Measurements from ENCODE around the gene ELN.
A peak's percentile ranks its signal among the peaks of the same experiment; 100 is the strongest.
"Not testable (repeated sequence)": the region's sequence is repeated elsewhere in the genome, so short reads cannot be mapped to it uniquely, and the experiment has no call there.

Gene ELN

GRCh38 chr7:73999664-74000435 lies 28.1 kb upstream of the ELN start:
- no peak for DNase-seq
- intact Hi-C loops (cut with DNase I) = no loop called here

DNA sequence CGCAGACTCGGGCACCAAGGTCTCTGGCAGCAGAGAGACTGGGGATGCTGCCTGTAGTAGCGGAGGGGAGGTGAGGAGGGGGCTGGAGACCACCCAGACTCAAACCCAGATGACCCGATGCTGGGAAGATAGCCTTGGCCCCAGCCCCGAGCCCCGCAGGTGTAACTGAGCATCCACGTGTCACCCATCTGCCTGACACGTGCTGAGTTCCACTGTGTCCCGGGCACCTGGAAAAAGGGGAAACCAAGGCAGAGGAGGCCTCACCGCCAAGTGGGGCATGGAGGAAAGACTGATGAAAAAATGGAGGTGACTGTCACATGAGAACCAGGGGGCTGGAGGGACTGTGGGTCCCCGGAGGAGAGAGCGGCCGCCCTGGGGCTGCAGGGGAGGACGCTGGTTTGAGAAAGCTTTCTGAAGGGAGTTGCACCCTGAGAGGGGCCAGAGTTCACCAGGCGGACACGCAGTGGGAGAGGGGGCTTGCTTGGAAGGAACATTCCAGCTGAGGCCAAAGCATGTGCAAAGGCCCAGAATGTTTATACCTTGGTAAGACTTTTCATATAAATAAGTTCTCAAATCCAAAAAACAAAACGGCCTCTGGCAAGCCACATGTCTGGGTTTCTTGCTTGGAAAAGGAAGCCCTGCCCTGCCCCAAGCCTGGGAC lies 27.4 kb upstream of the ELN start:
- DNase-seq = no peak

DNA sequence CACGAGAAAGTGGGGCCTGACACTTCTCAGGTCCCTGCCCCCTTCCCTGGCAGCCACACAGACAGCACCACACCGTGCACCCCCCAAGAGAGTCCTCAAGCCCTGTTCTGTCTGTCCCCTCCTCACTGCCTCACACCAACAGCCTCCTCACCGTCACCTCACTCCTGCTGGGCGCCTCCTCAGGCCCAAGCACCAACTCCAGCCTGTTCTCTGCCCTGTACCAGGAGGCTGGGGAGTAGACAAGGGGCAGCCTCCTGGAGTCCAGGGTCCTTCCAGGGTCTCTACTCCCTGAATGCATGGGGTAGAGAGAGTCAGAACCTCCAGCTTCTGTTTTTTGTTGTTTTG lies 26.9 kb upstream of the ELN start:
- intact Hi-C loops (cut with DNase I) = no loop called here
- DNase-seq = no peak

More for the DNA sequence above, 27.4 kb upstream of the ELN start:
- intact Hi-C loops (cut with DNase I) = no loop called here

GRCh38 chr7:74002474-74003017 lies 25.4 kb upstream of the ELN start:
- intact Hi-C loops (cut with DNase I) = no loop called here
- DNase-seq = no peak

- DNase-seq = peak in 4 of 42 donors; percentile 6 to 10 (median 8)
- intact Hi-C loops (cut with DNase I) = no loop called here
These were observed 24.4 kb upstream of the ELN start for GRCh38 chr7:74003621-74004020.

- intact Hi-C loops (cut with DNase I) = no loop called here
These were observed 21.9 kb upstream of the ELN start for GRCh38 chr7:74006032-74006431.

DNA sequence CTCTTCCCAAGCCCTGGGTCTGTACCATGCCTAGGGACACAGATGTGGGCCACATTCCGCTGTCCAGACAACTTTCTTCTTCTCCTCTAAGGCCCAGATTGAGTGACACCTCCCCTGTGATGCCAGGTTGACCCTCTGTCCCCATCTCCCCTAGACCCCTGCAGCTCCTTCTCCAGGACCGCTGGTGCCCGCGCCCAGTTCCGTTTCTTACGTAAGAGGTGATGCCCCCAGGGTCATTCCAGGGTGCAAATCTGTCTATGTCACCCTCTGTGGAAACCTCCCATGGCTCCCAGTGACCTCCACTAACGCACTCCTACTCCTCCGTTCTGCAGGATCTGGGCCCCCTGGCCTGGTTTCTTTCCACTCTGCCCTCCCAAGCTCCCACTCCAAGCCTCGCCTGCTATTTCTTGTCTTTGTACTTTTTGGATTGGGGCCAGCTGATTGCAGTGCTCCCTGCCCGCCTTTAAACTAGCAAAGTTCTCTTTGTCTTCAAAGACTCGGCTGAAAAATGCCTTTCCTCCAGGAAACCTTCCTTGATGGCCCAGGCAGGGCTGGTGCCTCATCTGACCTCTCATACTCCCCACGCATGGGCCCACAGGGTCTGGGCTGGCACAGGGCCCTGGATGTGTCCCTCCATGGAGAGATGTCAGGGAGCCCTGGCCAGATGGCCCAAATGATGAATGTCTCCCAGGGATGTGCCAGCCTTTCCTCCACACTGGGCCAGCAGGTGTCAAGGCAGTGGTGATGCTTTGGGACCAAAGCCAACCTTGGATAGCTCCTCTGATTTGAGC lies 21.3 kb upstream of the ELN start:
- intact Hi-C loops (cut with DNase I) = no loop called here
- DNase-seq = no peak

More at GRCh38 chr7:74006032-74006431, 21.9 kb upstream of the ELN start:
- DNase-seq = no peak

GRCh38 chr7:74007242-74007567 lies 20.8 kb upstream of the ELN start:
- no peak for DNase-seq
- intact Hi-C loops (cut with DNase I) = no loop called here

GRCh38 chr7:74008687-74009086 lies 19.3 kb upstream of the ELN start:
- intact Hi-C loops (cut with DNase I) = no loop called here

DNA sequence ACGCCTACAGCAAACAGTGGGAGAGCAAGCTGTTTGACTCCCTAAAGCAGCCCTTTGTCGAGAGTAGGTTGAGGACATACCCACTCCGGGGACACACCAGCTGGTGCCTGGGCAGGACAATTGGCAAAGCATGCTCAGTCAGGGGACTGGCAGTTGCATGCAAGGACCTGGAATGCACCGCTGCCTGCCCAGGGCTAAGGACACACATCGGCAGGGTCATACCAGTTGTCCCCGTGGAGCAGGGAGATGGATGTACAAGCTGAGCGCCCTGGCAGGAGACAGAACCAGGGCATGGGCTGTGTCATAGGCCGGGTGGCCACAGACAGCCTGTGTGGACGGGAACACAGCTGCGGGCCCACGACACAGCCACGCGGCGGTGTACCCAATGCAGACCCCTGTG lies 18.3 kb upstream of the ELN start:
- intact Hi-C loops (cut with DNase I) = no loop called here
- DNase-seq = no peak

More at GRCh38 chr7:74008687-74009086, 19.3 kb upstream of the ELN start:
- no peak for DNase-seq

DNA sequence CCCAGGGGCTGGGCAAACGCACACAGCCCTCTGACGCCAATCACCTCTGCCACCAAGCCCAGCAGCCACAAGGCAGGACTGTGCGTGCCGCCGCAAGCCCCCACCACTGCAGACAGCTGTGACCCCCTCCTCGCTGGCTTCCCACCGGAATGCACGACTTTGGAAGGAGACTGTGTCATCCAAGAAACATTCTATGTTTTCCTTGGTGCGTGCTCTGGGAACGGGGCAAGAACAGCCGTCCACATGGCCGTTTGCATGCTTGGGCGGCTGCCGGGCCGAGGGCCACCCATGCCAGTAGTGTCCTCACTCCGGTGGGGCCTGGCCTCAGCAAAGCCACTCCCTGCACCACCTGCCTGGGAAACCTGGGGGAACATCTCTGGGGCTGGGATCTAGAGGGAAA lies 17.6 kb upstream of the ELN start:
- DNase-seq = no peak
- intact Hi-C loops (cut with DNase I) = no loop called here

GRCh38 chr7:74011421-74011820 lies 16.6 kb upstream of the ELN start:
- intact Hi-C loops (cut with DNase I); DNase-seq: not testable (repeated sequence)

DNA sequence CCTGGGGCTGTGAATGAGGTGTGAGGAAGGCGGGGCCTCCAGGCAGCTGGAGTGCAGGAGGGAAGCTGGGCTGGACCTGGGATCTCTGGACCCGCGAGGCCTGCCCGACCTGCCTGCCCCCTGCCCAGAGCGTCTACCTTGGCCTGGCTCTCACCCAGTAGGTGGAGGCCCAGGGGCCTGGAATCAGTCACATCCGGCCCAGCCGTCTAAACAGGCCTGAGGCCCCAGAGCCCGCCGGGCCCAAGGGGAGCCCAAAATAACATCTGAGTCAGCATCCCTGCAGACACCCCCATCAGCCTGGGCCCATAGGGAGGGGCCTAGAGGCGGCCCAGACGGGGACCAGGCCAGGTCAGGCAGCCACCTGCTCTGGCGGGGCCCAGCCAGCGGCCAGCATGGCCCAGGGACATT lies 15.1 kb upstream of the ELN start:
- intact Hi-C loops (cut with DNase I) = no loop called here
- DNase-seq = no peak

DNA sequence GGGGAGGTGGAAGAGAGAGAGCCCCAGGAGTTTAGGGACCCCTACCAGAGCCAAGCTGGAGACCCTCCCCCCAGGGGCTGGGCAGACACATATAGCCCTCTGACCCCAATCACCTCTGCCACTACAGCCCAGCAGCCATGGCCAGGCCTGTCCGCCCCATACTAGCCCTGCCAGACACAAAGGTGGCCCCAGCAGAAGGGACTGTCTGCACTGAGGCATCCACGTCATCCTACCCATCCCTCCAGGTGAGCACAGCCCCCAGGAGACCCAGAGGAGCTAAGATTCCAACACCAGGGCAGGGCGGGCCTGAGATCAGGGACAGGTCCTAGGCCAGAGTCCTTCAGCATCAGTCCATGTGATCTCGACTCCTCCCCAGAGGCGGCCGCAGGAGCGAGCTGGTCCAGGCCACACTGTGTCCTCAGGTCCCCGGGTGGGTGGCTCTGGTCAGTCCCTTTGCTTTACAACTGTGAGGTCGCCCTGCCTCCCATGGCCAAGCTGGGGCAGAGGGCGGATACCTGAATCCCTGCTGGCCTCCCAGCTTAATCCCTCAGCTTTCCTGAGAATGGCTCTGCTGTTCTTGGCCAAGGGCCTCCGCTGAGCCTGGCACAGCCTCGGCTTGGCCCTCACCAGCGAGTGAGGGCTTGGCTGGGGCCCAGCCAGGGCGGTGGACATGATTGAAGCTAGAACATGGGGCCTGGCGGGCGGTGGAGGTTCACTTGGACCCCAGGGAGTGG lies 14.3 kb upstream of the ELN start:
- DNase-seq = peak in 33 of 42 donors; percentile 30 to 70 (median 56)
- intact Hi-C loops (cut with DNase I) = no loop called here

DNA sequence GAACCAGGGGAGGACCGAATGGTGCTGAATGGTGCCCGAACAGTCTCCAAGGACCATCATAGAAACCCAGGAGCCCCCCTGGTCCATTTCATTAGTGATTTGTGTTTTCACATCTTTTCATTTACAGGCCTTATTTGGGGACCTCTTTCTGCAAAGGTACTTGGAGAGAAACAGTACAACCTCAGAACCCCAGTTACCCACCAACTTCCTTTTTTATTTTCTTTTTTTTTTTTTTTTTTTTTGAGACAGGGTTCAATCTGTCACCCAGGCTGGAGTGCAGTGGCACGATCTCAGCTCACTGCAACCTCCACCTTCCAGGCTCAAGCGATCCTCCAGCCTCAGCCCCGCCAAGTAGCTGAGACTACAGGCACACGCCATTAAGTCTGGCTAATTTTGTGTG lies 13.0 kb upstream of the ELN start:
- no peak for DNase-seq
- intact Hi-C loops (cut with DNase I) = no loop called here

DNA sequence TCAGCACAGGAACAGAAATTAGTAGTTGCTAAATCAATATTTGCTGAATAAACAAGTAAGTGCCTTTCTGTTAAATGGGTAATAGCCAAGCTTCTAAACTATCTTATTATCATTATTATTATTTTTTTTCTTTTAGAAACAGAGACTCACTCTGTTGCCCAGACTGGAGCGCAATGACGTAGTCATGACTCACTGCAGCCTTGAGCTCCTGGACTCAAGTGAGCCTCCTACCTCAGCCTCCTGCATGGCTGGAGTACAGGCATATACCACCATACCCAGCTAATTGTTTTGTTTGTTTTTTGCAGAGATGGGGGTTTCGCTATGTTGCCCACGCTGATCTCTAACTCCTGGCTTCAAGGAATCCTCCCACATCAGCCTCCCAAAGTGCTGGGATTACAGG lies 12.3 kb upstream of the ELN start:
- DNase-seq = no peak
- intact Hi-C loops (cut with DNase I) = no loop called here

- no peak for DNase-seq
- intact Hi-C loops (cut with DNase I) = no loop called here
These were observed 10.8 kb upstream of the ELN start for GRCh38 chr7:74017125-74017524.

GRCh38 chr7:74018246-74018895 lies 9.6 kb upstream of the ELN start:
- intact Hi-C loops (cut with DNase I) = no loop called here
- DNase-seq = no peak

DNA sequence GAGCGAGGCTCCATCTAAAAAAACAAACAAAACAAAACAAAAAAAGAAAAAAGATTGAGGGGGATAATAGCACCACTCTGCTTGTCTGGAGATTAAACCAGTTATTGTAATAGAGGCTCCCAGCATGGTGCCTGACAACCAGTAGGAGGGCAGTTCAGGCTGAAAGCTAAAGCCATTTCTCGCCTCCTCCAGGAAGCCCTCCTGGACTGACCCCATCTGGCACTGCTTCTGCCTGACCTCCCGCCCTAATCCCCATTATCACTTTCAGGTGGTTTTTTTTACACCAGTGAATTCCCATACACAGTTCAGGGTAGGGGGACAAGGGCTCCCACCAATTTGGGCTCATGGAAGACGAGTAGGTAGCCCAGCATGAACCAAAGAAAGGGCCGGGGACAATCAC lies 8.8 kb upstream of the ELN start:
- no peak for DNase-seq
- intact Hi-C loops (cut with DNase I) = no loop called here

All from head of caudate nucleus (tissue), 42 donors.